SHP77 (cell line): Measurements from ENCODE around the gene LIPI.
"Not testable (repeated sequence)": the region's sequence is repeated elsewhere in the genome, so short reads cannot be mapped to it uniquely, and the experiment has no call there.

Source experiments
- DNase-seq, 2 experiments: peaks; one replicate each; lab custom pipeline; 2025; lab: John Stamatoyannopoulos, UW

The LIPI gene

DNA sequence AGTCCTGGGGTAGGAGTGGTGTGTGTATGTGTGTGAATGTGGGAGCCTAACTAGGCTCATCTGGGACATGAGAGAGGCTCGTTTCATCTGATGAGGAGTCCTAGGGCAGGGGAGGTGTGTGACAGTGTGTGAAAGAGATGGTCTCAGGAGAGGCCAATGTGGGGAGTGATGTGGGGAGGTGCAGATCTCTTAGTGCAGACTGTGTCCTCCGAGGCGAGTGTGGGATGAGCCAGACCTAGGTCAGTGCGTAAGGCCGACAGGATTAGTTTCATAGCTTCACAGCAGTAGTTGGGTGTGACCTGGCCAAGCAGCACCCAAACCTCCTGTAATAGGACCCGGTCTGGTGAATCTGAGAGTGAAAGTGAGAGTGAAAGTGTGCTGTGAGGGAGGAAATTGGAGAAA is 94.7 kb downstream of the LIPI start:
- DNase-seq, result no peak

DNA sequence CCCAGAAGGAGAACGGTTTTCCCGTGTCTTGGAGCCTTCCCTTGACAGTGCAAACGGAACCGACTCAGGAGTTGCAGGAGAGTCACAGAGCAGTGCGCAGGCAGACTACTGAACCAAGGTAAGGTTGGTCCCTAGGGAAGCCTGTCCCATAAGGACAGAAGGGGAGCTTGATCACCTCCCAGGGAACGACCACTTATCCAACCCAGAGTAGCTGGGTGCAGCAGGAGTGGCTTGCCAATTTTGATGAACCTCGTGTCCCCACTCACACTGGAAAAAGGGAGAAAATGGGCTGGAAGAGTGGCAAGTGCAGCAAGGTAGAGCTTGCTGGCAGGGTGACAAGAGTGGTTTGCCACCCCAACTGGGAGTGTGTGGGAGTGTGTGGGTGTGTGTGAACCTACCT is 95.1 kb downstream of the LIPI start:
- no peak for DNase-seq

DNA sequence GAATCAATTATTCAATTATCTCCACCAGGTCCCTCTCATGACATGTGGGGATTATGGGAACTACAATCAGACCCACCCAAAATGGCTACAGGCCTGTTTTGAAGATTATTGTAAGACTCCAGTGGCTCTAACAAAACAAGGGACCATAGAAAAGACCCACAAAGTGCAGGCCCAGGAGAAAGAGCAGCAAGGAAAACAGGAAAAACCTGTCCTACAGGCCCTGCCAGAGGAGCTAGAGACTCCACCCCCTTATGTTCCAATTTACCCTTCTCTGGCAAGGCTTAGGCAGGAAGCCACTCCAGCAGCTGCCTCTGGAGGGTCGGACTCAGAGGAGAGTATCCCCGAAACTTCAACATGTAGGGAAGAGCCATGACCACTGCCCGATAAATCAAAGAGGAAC is 96.5 kb downstream of the LIPI start:
- DNase-seq, result no peak

DNA sequence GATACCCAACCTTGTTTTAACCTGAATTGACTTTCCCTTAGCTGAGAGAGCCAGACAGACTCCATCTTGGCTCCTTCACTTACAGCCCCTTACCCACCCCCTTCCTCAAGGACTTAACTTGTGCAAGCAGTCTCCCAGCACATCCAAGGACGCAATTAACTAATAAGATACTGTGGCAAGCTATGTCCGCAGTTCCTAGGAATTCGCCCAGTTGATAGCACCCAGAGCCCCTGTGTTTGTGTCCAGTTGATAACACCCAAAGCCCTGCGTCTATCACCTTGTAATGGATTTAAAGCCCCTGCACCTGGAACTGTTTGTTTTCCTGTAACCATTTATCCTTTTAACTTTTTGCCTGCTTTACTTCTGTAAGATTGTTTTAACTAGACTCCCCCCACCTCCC is 106.2 kb downstream of the LIPI start:
- DNase-seq, result not testable (repeated sequence)

DNA sequence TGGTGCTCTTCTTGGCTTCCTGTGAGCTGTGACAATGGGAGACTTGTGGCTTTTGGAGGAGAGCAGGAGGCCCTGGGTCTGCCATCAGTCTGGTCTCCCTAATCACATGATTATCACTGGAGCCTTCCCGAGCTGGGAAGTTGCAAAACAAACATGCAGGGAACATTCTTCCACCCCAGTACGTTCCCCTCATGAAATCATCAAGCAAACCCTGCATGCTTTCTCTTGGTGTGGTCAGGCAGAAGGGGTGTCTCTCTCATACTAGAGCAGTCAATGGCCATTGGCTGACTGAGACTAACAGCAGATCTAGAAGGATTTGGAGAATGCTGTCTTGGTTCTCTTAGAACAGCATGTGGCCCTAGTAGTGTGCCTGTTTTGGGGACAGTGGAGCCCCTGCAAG is 111.2 kb downstream of the LIPI start:
- DNase-seq, result no peak

DNA sequence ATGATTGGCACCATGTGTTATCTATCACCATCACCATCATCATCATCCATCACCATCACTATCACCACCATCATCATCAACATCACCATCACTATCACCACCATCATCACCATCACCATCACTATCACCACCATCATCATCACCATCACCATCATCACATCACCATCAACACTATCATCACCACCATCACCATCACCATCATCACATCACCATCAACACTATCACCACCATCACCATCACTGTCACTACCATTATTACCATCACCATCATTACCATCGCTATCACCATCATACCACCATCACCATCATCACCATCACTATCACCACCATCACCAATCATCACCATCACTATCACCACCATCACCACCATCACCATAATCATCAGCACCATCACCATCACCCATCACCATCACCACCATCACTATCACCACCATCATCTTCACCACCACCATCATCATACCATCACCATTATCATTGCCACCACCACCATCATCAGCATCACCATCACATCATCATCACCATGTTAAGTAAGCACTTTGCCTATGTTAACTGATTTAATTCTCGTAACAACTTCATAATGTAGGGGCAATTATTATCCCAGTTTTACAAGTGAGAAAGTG is 112.8 kb downstream of the LIPI start:
- DNase-seq, result no peak

DNA sequence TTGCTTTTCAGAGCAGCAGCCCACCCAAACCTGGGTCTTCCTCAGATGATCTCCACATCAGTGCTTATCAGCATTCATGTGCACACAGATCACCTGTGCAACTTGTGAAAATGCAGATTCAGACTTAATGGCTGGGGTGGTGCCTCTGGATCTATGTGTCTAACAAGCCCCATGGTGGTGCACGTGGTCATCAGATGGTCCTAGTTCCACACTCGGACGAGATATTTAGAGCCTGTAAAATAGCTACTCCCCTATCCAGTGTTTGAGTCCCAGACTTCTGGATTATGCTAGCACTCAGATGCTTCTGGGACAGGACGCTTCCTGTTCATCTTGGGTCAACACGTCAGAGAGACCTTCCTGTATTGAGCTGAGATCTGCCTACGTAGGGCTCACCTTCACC is 114.2 kb downstream of the LIPI start:
- DNase-seq, result no peak

DNA sequence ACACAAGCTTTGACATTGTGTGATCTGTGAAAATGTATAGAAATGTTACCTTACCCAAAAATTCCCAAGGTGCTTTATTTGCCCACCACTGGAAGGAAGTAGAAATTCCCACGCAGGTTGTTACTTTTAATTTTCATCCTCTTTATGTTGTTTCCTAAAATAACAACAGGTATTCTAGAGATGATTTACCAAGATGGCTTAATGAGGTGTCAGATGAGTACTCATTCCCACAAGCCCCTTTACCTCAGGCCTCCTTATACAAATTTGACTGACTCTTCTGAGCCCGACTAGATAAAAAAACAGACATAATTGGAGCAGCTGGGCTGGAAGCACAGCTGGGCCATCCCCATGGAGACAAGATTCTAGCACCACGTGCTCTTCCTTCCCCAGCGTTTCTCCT is 114.6 kb downstream of the LIPI start:
- no peak for DNase-seq

DNA sequence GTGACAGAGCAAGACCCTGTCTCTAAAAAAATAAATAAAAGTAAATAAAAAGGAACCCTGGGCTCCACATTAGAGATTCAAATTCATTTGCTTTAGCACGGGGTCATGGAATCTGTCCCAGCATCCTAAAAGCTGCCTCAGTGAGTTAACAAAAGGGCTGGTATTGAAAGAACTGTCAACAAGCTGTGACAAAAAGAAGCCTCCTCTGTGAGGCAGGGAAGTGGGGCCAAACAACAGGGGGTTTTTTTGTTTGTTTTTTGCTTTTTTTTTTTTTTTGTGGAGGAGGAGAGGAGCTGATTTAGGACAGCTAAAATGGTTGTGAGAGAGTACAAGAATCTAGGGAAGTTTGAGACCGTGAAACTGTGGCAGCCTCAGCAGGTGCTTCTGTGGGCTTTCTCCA is 115.7 kb downstream of the LIPI start:
- no peak for DNase-seq

DNA sequence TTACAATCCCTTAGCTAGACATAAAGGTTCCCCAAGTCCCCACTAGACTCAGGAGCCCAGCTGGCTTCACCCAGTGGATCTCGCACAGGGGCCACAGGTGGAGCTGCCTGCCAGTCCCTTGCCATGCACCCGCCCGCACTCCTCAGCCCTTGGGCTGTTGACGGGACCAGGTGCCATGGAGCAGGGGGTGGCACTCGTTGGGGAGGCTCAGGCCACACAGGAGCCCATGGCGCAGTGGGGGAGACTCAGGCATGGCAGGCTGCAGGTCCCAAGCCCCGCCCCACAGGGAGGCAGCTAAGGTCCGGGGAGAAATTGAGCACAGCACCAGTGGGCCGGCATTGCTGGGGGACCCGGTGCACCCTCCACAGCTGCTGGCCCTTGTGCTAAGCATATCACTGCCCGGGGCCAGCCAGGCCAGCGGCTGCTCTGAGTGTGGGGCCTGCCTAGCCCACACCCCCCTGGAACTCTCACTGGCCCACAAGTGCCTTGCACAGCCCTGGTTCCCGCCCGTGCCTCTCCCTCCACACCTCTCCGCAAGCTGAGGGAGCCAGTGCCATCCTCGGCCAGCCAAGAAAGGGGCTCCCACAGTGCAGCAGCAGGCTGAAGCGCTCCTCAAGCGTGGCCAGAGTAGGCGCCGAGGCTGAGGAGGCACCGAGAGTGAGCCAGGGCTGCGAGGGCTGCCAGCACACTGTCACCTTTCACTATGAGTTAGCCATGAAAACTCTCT is 117.8 kb downstream of the LIPI start:
- DNase-seq, result no peak

DNA sequence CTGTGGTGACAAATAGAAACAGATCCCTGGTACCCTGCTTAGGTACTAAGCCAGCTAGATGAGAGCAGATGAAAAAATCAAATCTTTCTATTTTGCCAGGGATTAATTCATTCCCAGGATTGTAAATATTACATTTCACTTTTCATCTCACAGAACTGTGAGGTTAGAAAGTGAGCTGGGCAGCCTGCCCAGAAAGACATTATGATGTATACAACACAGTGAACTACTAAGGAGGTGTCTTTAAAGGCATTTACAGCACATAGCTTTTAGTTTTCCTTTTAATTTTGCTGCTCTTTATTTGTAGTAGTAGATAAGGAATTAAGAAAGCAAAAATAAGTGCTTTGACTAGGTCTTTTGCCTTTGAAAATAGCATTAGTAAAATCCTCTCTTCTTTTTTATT is 120.6 kb downstream of the LIPI start:
- not testable (repeated sequence) for DNase-seq

DNA sequence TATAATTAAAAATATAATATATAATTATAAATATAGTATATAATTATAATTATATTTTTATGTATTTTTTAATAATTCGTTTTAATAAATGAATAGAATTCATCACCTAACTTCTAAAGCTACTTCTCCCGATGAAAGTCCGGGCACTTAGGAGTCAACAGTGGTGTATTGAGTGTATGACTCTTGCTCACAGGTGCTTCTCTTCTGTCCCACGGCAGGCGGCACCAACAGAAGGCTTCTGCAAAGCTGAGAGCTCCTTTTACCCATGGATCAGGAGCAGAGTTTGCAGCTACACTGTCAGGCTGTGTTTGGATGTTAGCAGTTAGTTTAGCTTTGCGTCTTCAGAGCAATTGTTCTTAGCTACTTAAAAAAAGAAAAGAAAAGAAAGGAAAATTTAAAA is 122.4 kb downstream of the LIPI start:
- no peak for DNase-seq

DNA sequence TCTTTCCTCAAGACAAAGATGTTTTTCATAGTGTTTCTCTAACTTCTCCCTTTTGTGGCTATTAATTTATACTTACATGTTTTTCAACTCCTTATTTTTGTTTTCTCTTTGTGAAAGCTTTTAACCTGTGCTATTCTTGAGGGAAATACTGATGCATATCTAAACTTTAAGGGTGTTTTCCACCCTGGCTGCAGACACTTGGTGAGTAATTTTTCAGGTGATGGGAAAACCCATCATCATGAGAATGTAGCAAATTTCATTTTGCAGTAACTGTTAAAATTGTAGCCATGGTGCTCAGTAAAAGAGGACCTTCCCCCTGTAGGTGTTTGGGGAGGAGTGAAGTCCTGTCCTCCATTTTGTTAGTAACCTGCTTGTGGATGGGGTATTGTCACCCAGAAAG is 124.2 kb downstream of the LIPI start:
- DNase-seq, result no peak

DNA sequence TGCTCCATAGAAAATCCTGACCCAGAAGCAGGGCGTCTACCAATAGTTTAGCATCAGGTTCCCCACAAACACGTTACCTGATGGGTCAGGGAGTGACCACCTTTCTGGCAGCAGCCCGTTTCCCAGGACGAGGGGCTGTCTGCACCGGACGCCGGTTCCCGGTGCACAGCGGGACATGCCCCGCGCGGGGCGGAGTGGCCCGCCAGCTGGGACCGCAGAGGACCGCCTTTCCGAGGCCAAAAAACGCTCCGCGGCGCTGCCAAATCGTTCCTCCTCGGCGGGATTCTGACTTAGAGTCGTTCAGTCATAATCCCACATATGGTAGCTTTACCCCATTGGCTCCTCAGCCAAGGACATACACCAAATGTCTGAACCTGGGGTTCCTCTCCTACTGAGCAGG is 126.1 kb downstream of the LIPI start:
- DNase-seq, result no peak

DNA sequence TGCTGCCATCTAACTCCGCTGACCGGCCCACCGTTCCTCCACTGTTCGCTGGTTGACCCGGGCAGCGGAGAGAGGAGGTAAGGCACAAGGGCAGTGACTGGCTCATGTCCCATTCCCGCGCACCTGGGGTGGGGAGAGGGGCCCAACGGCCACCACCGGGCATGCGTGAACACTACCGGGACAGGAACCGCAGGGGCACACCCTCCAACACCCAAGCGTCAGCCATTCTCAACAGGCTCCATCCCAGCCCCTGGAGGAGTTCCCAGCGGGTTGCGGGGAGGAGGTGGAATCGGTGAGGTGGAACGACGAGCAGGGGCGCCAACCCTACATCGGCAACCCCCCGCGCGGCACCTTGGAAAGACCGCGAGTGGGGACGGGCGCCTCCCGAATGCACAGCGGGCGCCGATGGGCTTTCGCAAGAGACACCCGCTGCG is 126.7 kb downstream of the LIPI start:
- DNase-seq, result no peak

DNA sequence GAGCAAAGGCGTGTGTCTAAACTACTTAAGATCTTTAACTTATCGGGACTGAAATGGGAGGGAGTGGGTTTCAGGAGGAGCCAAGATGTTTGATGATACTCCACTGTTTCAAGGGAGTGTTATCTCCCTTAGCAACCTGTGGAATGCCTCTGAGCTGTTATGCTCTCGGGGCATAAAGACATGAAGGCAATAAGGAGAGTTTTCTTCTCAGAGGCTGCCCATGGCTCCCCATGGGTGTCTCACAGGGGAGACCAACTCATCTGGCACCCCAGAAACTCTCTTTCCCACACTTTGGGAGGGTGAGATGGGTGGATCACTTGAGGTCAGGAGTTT is 130.0 kb downstream of the LIPI start:
- no peak for DNase-seq

DNA sequence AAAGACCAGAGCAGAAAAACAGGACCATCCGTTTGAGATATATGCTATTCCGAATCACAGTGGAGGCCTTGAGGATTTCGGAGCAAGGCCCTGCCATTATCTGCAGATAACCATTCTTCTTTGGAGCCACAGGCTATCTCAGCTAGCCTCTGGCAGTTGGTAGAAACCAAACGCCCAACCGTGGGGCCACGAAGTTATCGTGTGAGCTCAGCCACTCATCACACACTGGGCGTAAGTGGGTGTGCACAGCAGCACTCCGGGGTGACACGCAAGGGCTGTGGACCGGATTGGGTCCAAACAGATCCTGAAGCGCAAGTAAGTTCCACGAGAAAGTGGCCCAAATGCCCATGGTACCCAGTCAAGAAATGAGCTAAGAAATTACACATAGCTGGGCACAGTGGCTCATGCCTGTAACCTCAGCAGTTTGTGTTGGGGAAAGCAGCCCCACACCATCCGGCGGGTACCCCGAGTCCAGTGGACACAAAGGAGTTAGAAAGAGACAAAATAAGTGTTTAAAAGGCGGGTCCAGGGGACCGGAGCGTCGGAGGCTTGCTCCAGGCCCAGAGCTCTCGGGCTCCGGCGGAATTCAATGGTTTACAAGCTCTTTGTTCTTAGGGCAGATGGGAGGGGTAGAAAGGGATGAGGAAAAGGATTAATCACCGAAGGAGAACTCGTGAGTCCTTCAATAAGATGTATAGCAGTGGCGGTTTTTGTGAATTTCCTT is 130.6 kb downstream of the LIPI start:
- no peak for DNase-seq

DNA sequence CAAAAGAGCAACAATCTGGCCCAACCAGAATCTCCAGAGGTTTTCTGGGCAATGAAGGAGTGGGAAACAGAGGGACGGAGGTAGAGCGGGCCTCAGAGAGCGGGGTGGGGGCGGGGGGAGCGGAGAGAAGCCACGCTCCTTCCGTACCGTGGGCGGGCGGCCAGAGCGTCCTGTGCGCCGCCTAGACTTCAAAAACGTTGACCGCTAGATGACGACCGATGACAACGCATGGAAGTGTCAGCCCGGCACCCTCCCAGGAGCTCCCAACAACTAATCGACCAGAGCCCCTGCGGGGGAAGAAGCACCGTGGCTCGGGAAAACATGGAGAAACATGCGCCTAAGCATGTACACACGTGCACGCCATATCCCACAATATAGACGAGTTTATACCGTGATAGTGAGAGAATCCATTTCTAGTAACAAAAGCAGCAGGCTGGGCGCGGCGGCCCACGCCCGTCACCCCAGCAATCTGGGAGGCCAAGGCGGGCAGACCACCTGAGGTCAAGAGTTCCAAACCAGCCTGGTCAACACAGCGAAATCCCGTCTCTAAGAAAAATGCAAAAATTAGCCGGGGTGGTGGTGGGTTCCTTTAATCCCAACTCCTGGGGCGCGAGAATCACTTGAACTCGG is 131.9 kb downstream of the LIPI start:
- DNase-seq, result no peak

DNA sequence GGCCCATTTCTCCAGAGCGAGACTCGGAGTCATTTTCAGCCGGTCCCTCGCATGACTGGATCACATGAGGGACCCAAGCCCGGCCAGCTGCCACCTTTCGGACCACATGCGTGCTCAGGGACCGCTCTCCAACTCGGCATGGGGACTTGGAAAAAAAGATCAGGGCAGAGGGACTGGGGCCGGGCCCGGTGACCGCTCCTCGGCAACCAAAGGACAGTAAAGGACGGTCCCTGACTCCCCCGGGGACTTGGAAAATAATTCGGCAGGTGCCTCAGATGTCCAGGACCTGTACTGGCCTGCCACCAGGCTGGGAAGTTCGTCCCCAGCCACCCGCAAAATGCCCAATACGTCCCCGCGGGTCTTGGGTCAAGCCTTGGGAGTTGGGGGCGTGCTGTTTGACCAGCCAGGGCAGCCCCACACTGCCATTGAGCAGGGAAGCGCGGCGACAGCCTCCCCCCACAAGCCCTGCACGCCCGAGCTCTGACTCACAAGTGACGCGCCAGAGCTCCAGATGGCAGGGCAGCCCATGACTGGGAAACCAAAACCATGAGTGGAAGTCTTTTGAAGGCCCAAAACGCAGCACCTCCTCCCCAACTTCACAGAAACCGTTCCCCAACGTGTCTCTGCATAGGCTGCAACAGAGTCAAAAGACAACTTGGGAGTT is 134.5 kb downstream of the LIPI start:
- DNase-seq, result no peak

DNA sequence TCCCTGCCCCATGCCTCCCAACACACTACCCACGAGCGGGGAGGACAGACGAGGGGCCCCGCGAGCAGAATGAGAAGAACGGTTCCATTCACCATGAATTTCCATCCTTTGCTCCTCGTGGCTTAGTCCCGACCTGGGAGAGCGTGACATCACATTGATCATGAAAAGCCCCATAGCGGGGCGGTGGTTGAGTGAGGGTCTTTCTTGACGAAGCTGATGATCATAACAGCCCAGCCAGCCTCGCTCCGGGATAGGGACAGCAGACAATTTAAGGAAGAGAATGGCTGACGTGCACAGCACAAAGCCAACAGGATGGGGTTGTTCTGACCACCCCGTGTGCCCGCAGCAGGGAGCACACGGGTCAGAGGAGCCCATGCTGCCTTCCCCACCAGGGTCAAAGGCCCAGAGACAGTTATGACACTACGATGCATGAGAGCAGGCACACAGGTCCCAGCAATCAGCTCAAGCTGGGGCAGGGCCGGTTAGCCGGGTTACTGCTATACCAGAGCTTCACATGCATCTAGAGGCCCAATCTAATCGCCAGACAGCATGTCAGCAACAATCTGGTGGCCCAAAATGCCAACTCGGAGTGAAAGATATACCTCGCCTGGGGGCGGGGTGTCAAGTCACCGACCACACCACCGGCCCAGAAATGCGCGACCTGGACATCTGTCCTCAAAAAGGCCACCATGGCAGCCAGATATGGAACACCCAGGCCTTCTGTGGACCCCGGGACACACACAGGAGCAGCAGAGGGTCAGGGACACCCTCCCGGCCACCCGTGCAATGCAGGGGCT is 135.2 kb downstream of the LIPI start:
- no peak for DNase-seq

DNA sequence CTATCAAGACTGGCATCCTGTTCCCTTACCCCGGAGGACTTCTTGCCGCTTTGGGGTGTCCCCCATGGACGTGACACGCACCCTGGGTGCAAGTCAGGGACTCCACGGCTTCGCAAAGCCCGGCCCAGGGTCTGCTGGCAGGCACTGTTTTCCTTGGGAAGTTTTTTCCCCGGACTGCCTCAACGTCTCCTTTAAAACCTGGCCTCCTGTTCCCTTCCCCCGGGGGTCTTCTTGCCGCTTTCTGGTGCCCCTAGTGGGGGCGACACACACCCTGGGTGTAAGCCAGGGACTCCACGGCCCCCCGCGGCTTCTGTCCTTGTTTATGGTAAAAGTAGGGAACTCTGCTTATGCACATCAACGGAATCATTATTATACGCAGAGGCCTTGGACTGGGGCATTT is 136.6 kb downstream of the LIPI start:
- no peak for DNase-seq

DNA sequence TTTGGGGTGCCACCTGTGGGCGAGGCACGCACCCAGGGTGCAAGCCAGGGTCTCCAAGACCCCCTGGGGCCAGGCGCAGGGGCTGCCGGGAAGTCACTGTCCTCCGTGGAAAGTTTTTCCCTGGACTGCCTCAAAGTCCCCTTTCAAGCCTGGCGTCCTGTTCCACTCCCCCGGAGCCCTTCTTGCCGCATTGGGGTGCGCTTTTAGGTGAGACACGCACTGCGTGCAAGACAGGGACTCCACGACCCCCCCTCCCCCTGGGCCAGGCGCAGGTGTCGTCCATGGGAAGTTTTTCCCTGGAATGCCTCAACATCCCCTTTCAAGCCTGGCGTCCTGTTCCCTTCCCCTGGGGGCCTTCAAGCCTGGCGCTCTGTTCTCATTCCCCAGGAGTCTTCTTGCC is 137.1 kb downstream of the LIPI start:
- no peak for DNase-seq
